ENCODE data around the gene KLF8.

KLF8 gene

DNA sequence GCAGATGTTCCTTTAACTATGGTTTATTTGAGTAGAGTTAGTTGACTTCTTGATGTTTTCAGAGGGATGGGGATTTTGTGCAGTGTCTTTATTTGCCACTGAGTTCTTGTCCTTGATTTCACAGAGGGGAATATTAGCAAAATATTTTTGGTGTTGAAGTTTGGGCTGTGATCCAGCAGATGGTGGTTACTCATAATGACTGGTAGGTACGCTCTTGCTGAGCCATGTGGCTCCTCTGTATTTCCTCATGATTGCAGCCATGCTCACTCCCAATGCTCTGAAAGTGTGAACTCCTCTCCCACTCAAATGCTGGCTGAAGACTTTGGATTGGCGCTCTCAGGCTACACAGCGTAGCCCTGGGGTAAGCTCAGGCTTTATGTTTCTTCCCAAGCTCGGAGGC lies 77.7 kb downstream of the KLF8 start:
- DNase-seq (ENCODE audit: low read depth, low spot score): no peak

DNA sequence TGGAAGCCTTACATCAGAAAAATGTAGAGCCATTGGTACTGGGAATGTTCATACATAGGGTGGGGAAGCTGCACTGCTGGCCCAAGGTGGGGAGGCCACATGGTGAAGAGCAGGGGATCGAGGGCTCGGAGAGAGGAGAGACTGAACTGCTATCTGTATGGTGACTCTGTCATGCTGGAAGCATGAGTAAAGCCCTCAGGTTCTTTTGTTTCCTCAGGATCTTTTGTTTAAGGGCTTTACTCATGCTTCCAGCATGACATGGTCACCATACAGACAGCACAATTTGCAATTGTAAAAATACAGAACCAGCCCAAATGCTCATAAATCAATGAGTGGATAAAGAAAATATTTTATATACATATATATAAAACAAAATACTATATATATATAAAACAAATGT lies 78.4 kb downstream of the KLF8 start:
- no peak for DNase-seq (ENCODE audit: low read depth, low spot score)

DNA sequence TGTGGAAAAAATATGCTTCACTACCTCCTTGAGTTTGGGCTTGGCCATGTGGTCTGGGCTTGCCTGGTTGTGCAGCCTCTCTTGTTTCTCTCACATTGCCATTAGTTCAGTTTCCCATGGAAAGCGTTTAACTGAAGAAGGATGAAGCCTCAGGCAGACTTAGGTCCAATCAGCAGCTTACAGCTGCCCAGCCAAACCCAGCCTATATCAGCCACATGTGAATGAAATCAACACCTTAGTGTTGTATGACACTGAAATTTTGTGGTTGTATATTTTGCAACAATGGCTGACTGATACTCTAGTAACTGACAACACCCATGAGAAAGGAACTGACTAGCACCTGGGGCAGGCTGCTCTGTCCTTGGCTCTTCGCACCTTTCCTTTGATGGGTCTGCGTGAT lies 81.2 kb downstream of the KLF8 start:
- DNase-seq (ENCODE audit: low read depth, low spot score): no peak

DNA sequence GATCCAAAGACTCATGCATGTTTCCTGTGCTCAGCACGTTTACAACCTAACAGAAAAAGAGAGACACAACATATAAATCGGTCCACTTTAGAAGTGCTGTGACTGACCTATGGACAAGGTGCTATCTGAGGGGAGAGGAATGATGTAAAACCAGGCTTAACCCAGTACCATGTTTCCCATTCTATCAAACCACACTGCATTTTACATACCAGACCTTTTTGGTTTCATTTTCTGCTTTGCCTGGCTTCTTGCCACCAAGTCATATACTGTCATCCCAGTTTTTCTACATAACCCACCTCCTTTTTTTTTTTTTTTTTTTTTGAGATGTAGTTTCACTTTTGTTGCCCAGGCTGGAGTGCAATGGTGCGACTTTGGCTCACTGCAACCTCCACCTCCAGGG lies 82.2 kb downstream of the KLF8 start:
- DNase-seq (ENCODE audit: low read depth, low spot score): no peak

DNA sequence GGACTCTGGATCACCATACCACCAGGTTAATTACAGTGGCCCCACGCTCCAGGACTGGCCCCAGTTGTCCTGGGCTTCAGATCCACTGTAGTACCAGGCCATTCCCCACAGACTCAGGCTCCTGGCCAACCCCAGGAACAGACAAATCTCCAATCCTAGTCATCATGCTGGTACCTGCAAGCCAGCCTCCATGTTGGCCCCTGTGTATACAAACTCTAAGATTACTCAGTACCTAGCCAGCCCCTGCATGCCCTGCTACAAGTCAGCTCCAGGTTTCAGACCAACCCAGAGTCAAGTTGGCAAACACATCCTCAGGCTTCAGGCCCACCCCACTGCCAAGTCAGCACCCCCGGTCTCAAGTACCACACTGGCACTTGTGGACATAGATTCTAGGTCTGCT lies 85.9 kb downstream of the KLF8 start:
- no peak for DNase-seq (ENCODE audit: low read depth, low spot score)

DNA sequence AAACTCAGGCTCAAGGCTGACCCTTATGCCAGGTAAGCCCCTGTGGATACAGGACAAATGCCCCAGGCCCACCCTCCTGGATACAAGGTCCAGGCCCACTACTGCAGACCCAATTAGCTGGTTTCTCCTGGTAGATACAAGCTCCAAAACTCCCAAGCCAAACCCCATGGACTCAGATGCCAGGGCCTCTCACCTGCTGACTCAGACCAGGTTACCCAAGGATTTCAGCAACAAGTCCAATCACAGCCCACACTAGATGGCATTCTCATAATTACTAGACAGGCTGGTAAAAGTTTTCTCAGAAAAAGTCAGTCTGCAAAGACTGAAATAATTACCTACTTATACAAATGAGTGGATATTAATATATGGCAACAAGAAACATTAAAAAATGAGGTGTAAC lies 87.0 kb downstream of the KLF8 start:
- no peak for DNase-seq (ENCODE audit: low read depth, low spot score)
